Measurements from ENCODE around the gene TRIM15.
"Not testable (repeated sequence)": the region's sequence is repeated elsewhere in the genome, so short reads cannot be mapped to it uniquely, and the experiment has no call there.

The TRIM15 gene

DNA sequence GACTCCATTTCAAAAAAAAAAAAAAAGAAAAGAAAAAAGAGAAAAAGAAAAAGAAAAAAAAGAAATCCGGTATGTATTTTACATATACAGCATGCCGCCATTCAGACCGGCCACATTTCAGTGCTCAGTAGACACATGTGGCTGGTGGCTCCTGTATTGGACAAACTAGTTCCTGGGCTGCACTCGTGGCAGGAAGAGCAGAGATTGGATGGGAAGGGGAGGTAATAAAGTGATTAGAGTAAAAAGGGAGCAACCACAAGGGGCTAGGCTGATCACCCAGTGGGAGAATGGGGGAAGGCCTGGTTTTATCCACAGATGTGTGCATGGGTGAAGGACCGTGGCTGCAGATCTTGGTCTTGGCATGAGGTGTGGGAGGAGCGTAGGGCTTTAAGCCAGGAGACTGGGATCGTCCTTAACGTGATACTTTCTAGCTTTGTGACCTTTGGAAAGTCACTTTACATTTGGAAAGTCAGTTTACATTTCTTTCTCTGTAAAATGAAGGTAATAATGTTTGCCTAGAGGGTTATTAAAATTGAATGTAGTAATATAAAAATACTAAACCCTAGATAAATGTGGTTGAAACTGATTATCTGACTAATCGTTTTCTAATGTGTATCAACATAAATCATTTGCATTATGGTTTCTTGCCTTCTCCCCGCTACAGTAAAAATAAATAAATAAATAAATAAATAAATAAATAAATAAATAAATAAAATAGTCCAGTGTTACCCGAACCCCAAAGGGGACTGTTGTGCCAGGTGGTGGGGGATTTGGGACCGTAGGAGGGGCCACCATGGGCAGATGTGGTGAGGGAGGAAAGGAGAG lies 869 bp upstream of the TRIM15 start:
- Histone ChIP-seq H3K9me3 (ENCODE audit: control extremely low read depth in 1 of 5, control insufficient read depth in 4 of 5, insufficient read depth in 2 of 5, low read depth in 1 of 5, low read length in 4 of 5) (no peaks in the 10 kb centered on the region), H3K36me3 (ENCODE audit: control insufficient read depth in 4 of 4, insufficient read depth in 4 of 4, low read length in 3 of 4) (no peaks in the 10 kb centered on the region), H3K4me1 (ENCODE audit: control extremely low read depth in 1 of 4, control insufficient read depth in 4 of 4, insufficient read depth in 4 of 4, low read length in 3 of 4) (peaks cover 2 to 37% (median 21%) of the 10 kb centered on the region in 4 experiments), H3K4me3 (ENCODE audit: control insufficient read depth in 1 of 7, extremely low read depth in 1 of 7, insufficient read depth in 4 of 7, low read depth in 2 of 7, low read length in 6 of 7) (no peak overlapping the region), H3K27me3 (replicated peaks in 2 of 5; ENCODE audit: control insufficient read depth in 4 of 5, insufficient read depth in 5 of 5, low read length in 4 of 5) (no peaks in the 10 kb centered on the region), H3K27ac (ENCODE audit: insufficient read depth in 1 of 2, low read depth in 1 of 2, low read length in 2 of 2, poor library complexity in 1 of 2, severe bottlenecking in 2 of 2) (no peak overlapping the region)
- POLR2A ChIA-PET = no interaction called here
- 93% methylated on average over 5 of the region's 12 CpGs for WGBS (ENCODE audit: insufficient coverage)
- no peak for DNase-seq
- CTCF ChIA-PET = no interaction called here

DNA sequence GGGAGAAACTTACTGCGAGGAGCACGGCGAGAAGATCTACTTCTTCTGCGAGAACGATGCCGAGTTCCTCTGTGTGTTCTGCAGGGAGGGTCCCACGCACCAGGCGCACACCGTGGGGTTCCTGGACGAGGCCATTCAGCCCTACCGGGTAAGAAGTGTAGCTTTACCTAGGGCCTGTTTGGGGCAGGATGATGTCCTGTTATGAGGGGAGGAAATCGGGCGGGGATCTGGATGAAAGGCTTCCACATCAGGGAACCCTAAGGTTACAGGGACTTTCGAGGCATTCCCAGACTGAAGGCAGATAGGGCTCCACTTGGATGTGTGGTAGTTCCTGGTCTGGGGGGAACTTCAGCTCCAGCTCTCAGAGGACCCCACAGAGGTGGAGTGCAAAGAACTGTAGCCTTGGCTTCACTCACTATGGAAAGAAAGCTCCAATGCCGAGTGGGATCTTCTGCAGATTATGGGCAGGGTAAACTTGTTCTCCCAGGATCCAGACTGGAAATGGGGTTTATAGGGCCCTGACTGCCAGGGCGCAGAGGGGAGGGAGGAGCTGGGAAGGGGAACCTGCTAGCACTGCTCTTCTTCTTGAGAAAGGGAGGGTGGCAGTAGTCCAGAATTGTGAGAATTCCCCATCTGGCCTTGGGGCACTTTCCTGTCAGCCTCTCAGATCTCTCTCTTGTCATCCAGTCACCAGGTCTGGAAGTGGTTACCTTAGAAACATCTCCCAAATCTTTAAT lies 740 bp downstream of the TRIM15 start:
- WGBS (ENCODE audit: insufficient coverage) = 92% methylated on average over 11 of the region's 16 CpGs
- Histone ChIP-seq H3K9me3 (ENCODE audit: control extremely low read depth in 1 of 5, control insufficient read depth in 4 of 5, insufficient read depth in 2 of 5, low read depth in 1 of 5, low read length in 4 of 5) (no peaks in the 10 kb centered on the region), H3K4me3 (ENCODE audit: control insufficient read depth in 1 of 7, extremely low read depth in 1 of 7, insufficient read depth in 4 of 7, low read depth in 2 of 7, low read length in 6 of 7) (no peak overlapping the region), H3K27ac (ENCODE audit: insufficient read depth in 1 of 2, low read depth in 1 of 2, low read length in 2 of 2, poor library complexity in 1 of 2, severe bottlenecking in 2 of 2) (no peak overlapping the region), H3K4me1 (ENCODE audit: control extremely low read depth in 1 of 4, control insufficient read depth in 4 of 4, insufficient read depth in 4 of 4, low read length in 3 of 4) (peaks cover 3 to 40% (median 28%) of the 10 kb centered on the region in 4 experiments), H3K36me3 (ENCODE audit: control insufficient read depth in 4 of 4, insufficient read depth in 4 of 4, low read length in 3 of 4) (no peaks in the 10 kb centered on the region), H3K27me3 (replicated peaks in 2 of 5; ENCODE audit: control insufficient read depth in 4 of 5, insufficient read depth in 5 of 5, low read length in 4 of 5) (no peaks in the 10 kb centered on the region)
- ChIA-PET CTCF (interaction anchor here (0.7 to 1.7 kb wide), 4 partner anchors 8 to 60 kb away, joined by 3 to 5 read pairs (median 3); no protein-coding TSS in a partner anchor), POLR2A (no interaction called here)
- no peak for DNase-seq

DNA sequence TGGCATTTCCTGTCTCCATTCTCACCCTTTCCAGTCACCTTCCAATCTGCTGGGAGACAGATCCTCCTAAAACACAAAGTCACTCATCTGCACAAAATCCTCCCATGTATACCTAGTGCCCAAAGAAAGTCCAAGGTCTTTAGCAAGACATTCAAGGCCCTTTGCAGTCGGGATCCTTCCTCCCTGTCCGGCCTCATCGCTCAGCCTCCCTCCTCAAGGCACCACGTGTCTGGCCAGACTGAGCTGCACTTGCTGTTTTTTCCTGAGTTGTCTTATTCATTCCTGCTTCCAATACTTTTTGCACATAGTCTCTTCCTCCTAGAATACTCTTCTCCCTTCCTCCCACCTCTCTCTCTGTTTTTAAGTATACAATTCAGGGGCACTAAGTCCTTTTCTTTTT lies 1.4 kb downstream of the TRIM15 start:
- Histone ChIP-seq H3K9me3 (ENCODE audit: control extremely low read depth in 1 of 5, control insufficient read depth in 4 of 5, insufficient read depth in 2 of 5, low read depth in 1 of 5, low read length in 4 of 5) (no peaks in the 10 kb centered on the region), H3K4me3 (ENCODE audit: control insufficient read depth in 1 of 7, extremely low read depth in 1 of 7, insufficient read depth in 4 of 7, low read depth in 2 of 7, low read length in 6 of 7) (no peak overlapping the region), H3K27me3 (replicated peaks in 2 of 5; ENCODE audit: control insufficient read depth in 4 of 5, insufficient read depth in 5 of 5, low read length in 4 of 5) (no peaks in the 10 kb centered on the region), H3K27ac (ENCODE audit: insufficient read depth in 1 of 2, low read depth in 1 of 2, low read length in 2 of 2, poor library complexity in 1 of 2, severe bottlenecking in 2 of 2) (no peak overlapping the region), H3K4me1 (ENCODE audit: control extremely low read depth in 1 of 4, control insufficient read depth in 4 of 4, insufficient read depth in 4 of 4, low read length in 3 of 4) (peaks cover 3 to 44% (median 29%) of the 10 kb centered on the region in 4 experiments), H3K36me3 (ENCODE audit: control insufficient read depth in 4 of 4, insufficient read depth in 4 of 4, low read length in 3 of 4) (no peaks in the 10 kb centered on the region)
- WGBS (ENCODE audit: insufficient coverage) = 93% methylated on average over 4 of the region's 4 CpGs
- ChIA-PET CTCF (interaction anchor here (1.0 to 1.7 kb wide), 3 partner anchors 33 to 61 kb away, joined by 3 to 5 read pairs (median 3); no protein-coding TSS in a partner anchor), POLR2A (no interaction called here)
- no peak for DNase-seq

DNA sequence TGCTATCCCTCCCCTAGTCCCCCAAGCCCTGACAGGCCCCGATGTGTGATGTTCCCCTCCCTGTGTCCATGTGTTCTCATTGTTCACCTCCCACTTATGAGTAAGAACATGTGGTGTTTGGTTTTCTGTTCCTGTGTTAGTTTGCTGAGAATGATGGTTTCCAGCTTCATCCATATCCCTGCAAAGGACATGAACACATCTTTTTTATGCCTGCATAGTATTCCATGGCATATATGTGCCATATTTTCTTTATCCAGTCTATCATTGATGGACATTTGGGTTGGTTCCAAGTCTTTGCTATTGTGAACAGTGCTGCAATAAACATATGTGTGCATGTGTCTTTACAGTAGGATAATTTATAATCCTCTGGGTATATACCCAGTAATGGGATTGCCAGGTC lies 1.9 kb downstream of the TRIM15 start:
- DNase-seq; POLR2A ChIA-PET; H3K36me3 ChIP-seq (ENCODE audit: control insufficient read depth in 4 of 4, insufficient read depth in 4 of 4, low read length in 3 of 4); H3K27ac ChIP-seq (ENCODE audit: insufficient read depth in 1 of 2, low read depth in 1 of 2, low read length in 2 of 2, poor library complexity in 1 of 2, severe bottlenecking in 2 of 2); H3K27me3 ChIP-seq (replicated peaks in 2 of 5; ENCODE audit: control insufficient read depth in 4 of 5, insufficient read depth in 5 of 5, low read length in 4 of 5); H3K9me3 ChIP-seq (ENCODE audit: control extremely low read depth in 1 of 5, control insufficient read depth in 4 of 5, insufficient read depth in 2 of 5, low read depth in 1 of 5, low read length in 4 of 5); H3K4me3 ChIP-seq (ENCODE audit: control insufficient read depth in 1 of 7, extremely low read depth in 1 of 7, insufficient read depth in 4 of 7, low read depth in 2 of 7, low read length in 6 of 7): not testable (repeated sequence)
- no CpG with 5 or more reads among the region's 1 CpG for WGBS (ENCODE audit: insufficient coverage)
- peaks cover 3 to 46% (median 29%) of the 10 kb centered on the region in 4 experiments for H3K4me1 ChIP-seq (ENCODE audit: control extremely low read depth in 1 of 4, control insufficient read depth in 4 of 4, insufficient read depth in 4 of 4, low read length in 3 of 4)
- CTCF ChIA-PET = interaction anchor here (1.3 kb wide), 1 partner anchor 61 kb away, joined by 3 read pairs; no protein-coding TSS in a partner anchor

- Histone ChIP-seq H3K4me3 (ENCODE audit: control insufficient read depth in 1 of 7, extremely low read depth in 1 of 7, insufficient read depth in 4 of 7, low read depth in 2 of 7, low read length in 6 of 7) (no peak overlapping the region), H3K9me3 (ENCODE audit: control extremely low read depth in 1 of 5, control insufficient read depth in 4 of 5, insufficient read depth in 2 of 5, low read depth in 1 of 5, low read length in 4 of 5) (no peaks in the 10 kb centered on the region), H3K27ac (ENCODE audit: insufficient read depth in 1 of 2, low read depth in 1 of 2, low read length in 2 of 2, poor library complexity in 1 of 2, severe bottlenecking in 2 of 2) (no peak overlapping the region), H3K27me3 (replicated peaks in 2 of 5; ENCODE audit: control insufficient read depth in 4 of 5, insufficient read depth in 5 of 5, low read length in 4 of 5) (peaks cover 3 to 20% (median 10%) of the 10 kb centered on the region in 5 experiments), H3K4me1 (ENCODE audit: control extremely low read depth in 1 of 4, control insufficient read depth in 4 of 4, insufficient read depth in 4 of 4, low read length in 3 of 4) (peaks cover 3 to 49% (median 35%) of the 10 kb centered on the region in 4 experiments), H3K36me3 (ENCODE audit: control insufficient read depth in 4 of 4, insufficient read depth in 4 of 4, low read length in 3 of 4) (no peaks in the 10 kb centered on the region)
- 8% methylated on average over 3 of the region's 6 CpGs for WGBS (ENCODE audit: insufficient coverage)
- CTCF ChIA-PET = interaction anchor here (0.9 to 3.0 kb wide), 9 partner anchors 15 to 319 kb away, joined by 3 to 27 read pairs (median 5); partner anchors contain the start of gene TRIM40
- peak in 2 of 3 donors; percentile 51 to 54 for DNase-seq
- POLR2A ChIA-PET = interaction anchor here (0.9 kb wide), 1 partner anchor 12 kb away, joined by 3 read pairs; no protein-coding TSS in a partner anchor
Observed at GRCh38 chr6:30167101-30167500, 3.8 kb downstream of the TRIM15 start.

DNA sequence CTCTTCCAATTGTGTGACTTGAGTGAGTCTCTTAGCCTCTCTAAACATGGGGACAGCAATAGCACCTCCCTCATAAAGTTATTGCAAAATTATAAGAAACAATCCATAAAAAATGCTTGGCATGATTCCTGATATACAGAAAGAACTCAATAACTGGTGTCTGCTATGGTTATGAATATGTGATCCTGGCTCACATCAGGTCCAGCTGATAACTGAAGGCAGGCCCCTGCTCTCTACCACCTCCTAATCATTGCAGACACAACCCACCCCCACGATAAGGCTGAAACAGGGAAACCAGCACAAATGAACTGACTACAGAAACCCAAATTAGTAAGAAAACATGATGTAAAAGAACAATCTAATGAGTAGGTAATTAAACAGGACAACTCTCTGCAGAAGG lies 5.4 kb downstream of the TRIM15 start:
- Histone ChIP-seq H3K4me3 (ENCODE audit: control insufficient read depth in 1 of 7, extremely low read depth in 1 of 7, insufficient read depth in 4 of 7, low read depth in 2 of 7, low read length in 6 of 7) (no peak overlapping the region), H3K4me1 (ENCODE audit: control extremely low read depth in 1 of 4, control insufficient read depth in 4 of 4, insufficient read depth in 4 of 4, low read length in 3 of 4) (peaks cover 3 to 39% (median 30%) of the 10 kb centered on the region in 4 experiments), H3K27ac (ENCODE audit: insufficient read depth in 1 of 2, low read depth in 1 of 2, low read length in 2 of 2, poor library complexity in 1 of 2, severe bottlenecking in 2 of 2) (no peak overlapping the region), H3K36me3 (ENCODE audit: control insufficient read depth in 4 of 4, insufficient read depth in 4 of 4, low read length in 3 of 4) (no peaks in the 10 kb centered on the region), H3K9me3 (ENCODE audit: control extremely low read depth in 1 of 5, control insufficient read depth in 4 of 5, insufficient read depth in 2 of 5, low read depth in 1 of 5, low read length in 4 of 5) (no peaks in the 10 kb centered on the region), H3K27me3 (replicated peaks in 2 of 5; ENCODE audit: control insufficient read depth in 4 of 5, insufficient read depth in 5 of 5, low read length in 4 of 5) (peaks cover 3 to 35% (median 20%) of the 10 kb centered on the region in 5 experiments)
- no CpG with 5 or more reads among the region's 1 CpG for WGBS (ENCODE audit: insufficient coverage)
- ChIA-PET POLR2A (no interaction called here), CTCF (interaction anchor here (0.8 to 3.0 kb wide), 11 partner anchors 13 to 149 kb away, joined by 3 to 27 read pairs (median 4); partner anchors contain the start of gene TRIM40)
- no peak for DNase-seq
